Esophagus muscularis mucosa (tissue), 3 donors: ENCODE results near the gene ESYT2.

Experiments used
- CTCF ChIP-seq, 3 experiments: fragments of 200-600 bp in 2 of 3; fragments of 450-650 bp in 1 of 3; sonication (generic) in 2 of 3; IDR thresholded peaks; one replicate each; pipeline ENCODE4 v1.5.1; 2017 to 2019; ENCODE audit warnings: antibody characterized with exemption in 3 of 3, mild to moderate bottlenecking in 2 of 3, moderate library complexity in 1 of 3
- POLR2A ChIP-seq: fragments of 450-650 bp; IDR thresholded peaks from one replicate; pipeline ENCODE4 v1.6.1; 2017; ENCODE audit warnings: antibody characterized with exemption, moderate library complexity, mild to moderate bottlenecking, low read depth
- POLR2AphosphoS5 ChIP-seq, 2 donors: sonication (generic); formaldehyde crosslinking; IDR thresholded peaks; one replicate each; pipeline ENCODE4 v1.6.1; 2017; ENCODE audit warnings: antibody characterized with exemption in 2 of 2

GRCh38 chr7:158700008-158700407 is 129.3 kb downstream of the ESYT2 start:
- TF ChIP-seq POLR2A = no peak
- no peak for TF ChIP-seq CTCF (IDR thresholded peaks at IDR 0.05)
- no peak for TF ChIP-seq POLR2AphosphoS5 (IDR thresholded peaks at IDR 0.05)
